PFSK-1 (cell line): ENCODE results near the gene FAM9C.

ENCODE experiments used
- POLR2AphosphoS5 ChIP-seq: IDR thresholded peaks from 2 replicates; pipeline ENCODE4 v1.6.1; 2012; ENCODE audit warnings: low read depth, mild to moderate bottlenecking, control low read depth, low read length, moderate library complexity
- SIN3A ChIP-seq: IDR thresholded peaks from 2 replicates; pipeline ENCODE4 v1.6.1; 2012; ENCODE audit warnings: mild to moderate bottlenecking, low read length, moderate library complexity, borderline replicate concordance; ENCODE audit not compliant: insufficient read depth
- TAF1 ChIP-seq: IDR thresholded peaks from 2 replicates; pipeline ENCODE4 v1.6.1; 2012; ENCODE audit warnings: low read length, control low read depth, borderline replicate concordance; ENCODE audit not compliant: insufficient read depth
- TF ChIP-seq, protein P1 (sequence below), 2 experiments: IDR thresholded peaks; 2 replicates each; pipeline versions ENCODE4 v1.6.1 to v1.8.0; 2011 to 2012; ENCODE audit warnings: low read depth in 2 of 2, low read length in 2 of 2, control low read depth in 1 of 2, inconsistent platforms in 1 of 2, mild to moderate bottlenecking in 1 of 2, moderate library complexity in 1 of 2; ENCODE audit not compliant: insufficient read depth in 1 of 2

DNA sequence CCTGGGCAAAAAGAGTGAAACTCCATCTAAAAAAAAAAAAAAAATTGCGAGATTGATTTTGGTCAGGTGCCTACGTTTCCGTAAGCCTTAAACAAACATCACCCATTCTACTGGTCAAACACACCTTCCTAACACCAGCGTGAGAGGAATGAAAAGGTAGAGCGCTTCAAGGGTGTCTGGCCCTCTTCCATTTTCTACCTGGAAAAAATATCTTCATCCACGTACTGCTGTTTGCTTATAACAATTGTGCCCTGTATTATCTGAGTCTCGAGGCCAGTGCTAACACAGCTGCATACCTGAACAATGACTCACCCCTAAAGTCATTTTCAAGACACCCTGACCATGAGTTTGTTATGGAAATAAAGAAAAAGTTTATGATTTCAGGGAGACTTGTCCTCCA lies 55.6 kb downstream of the FAM9C start:
- no peak for TF ChIP-seq TAF1
- TF ChIP-seq POLR2AphosphoS5: no peak
- TF ChIP-seq SIN3A: no peak
- TF ChIP-seq, protein P1, sequence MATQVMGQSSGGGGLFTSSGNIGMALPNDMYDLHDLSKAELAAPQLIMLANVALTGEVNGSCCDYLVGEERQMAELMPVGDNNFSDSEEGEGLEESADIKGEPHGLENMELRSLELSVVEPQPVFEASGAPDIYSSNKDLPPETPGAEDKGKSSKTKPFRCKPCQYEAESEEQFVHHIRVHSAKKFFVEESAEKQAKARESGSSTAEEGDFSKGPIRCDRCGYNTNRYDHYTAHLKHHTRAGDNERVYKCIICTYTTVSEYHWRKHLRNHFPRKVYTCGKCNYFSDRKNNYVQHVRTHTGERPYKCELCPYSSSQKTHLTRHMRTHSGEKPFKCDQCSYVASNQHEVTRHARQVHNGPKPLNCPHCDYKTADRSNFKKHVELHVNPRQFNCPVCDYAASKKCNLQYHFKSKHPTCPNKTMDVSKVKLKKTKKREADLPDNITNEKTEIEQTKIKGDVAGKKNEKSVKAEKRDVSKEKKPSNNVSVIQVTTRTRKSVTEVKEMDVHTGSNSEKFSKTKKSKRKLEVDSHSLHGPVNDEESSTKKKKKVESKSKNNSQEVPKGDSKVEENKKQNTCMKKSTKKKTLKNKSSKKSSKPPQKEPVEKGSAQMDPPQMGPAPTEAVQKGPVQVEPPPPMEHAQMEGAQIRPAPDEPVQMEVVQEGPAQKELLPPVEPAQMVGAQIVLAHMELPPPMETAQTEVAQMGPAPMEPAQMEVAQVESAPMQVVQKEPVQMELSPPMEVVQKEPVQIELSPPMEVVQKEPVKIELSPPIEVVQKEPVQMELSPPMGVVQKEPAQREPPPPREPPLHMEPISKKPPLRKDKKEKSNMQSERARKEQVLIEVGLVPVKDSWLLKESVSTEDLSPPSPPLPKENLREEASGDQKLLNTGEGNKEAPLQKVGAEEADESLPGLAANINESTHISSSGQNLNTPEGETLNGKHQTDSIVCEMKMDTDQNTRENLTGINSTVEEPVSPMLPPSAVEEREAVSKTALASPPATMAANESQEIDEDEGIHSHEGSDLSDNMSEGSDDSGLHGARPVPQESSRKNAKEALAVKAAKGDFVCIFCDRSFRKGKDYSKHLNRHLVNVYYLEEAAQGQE (IDR thresholded peaks at IDR 0.05; ENCODE audit: insufficient read depth in 1 of 2, low read depth in 2 of 2, low read length in 2 of 2): no peak
